ENCODE results near the gene BRD9.
"Not testable (repeated sequence)": the region's sequence is repeated elsewhere in the genome, so short reads cannot be mapped to it uniquely, and the experiment has no call there.

Gene BRD9

GRCh38 chr5:843371-843770 lies 49.2 kb downstream of the BRD9 start:
- H3K27ac ChIP-seq (ENCODE audit: insufficient read depth in 1 of 2, low read depth in 1 of 2, low read length in 2 of 2, poor library complexity in 1 of 2, severe bottlenecking in 2 of 2); H3K4me3 ChIP-seq (ENCODE audit: control insufficient read depth in 1 of 7, extremely low read depth in 1 of 7, insufficient read depth in 4 of 7, low read depth in 2 of 7, low read length in 6 of 7); DNase-seq; H3K4me1 ChIP-seq (ENCODE audit: control extremely low read depth in 1 of 4, control insufficient read depth in 4 of 4, insufficient read depth in 4 of 4, low read length in 3 of 4); H3K9me3 ChIP-seq (ENCODE audit: control extremely low read depth in 1 of 5, control insufficient read depth in 4 of 5, insufficient read depth in 2 of 5, low read depth in 1 of 5, low read length in 4 of 5); H3K36me3 ChIP-seq (ENCODE audit: control insufficient read depth in 4 of 4, insufficient read depth in 4 of 4, low read length in 3 of 4); H3K27me3 ChIP-seq (replicated peaks in 2 of 5; ENCODE audit: control insufficient read depth in 4 of 5, insufficient read depth in 5 of 5, low read length in 4 of 5); POLR2A ChIA-PET; CTCF ChIA-PET: not testable (repeated sequence)
- no CpG with 5 or more reads among the region's 26 CpGs for WGBS (ENCODE audit: insufficient coverage)

- DNase-seq; H3K9me3 ChIP-seq (ENCODE audit: control extremely low read depth in 1 of 5, control insufficient read depth in 4 of 5, insufficient read depth in 2 of 5, low read depth in 1 of 5, low read length in 4 of 5): not testable (repeated sequence)
- 90% methylated on average over 2 of the region's 32 CpGs for WGBS (ENCODE audit: insufficient coverage)
Observed at GRCh38 chr5:842402-843221, 50.0 kb downstream of the BRD9 start.

GRCh38 chr5:841531-842401 lies 50.8 kb downstream of the BRD9 start:
- H3K27ac ChIP-seq (ENCODE audit: insufficient read depth in 1 of 2, low read depth in 1 of 2, low read length in 2 of 2, poor library complexity in 1 of 2, severe bottlenecking in 2 of 2); H3K9me3 ChIP-seq (ENCODE audit: control extremely low read depth in 1 of 5, control insufficient read depth in 4 of 5, insufficient read depth in 2 of 5, low read depth in 1 of 5, low read length in 4 of 5); POLR2A ChIA-PET; H3K4me1 ChIP-seq (ENCODE audit: control extremely low read depth in 1 of 4, control insufficient read depth in 4 of 4, insufficient read depth in 4 of 4, low read length in 3 of 4); H3K27me3 ChIP-seq (replicated peaks in 2 of 5; ENCODE audit: control insufficient read depth in 4 of 5, insufficient read depth in 5 of 5, low read length in 4 of 5); H3K4me3 ChIP-seq (ENCODE audit: control insufficient read depth in 1 of 7, extremely low read depth in 1 of 7, insufficient read depth in 4 of 7, low read depth in 2 of 7, low read length in 6 of 7); CTCF ChIA-PET; H3K36me3 ChIP-seq (ENCODE audit: control insufficient read depth in 4 of 4, insufficient read depth in 4 of 4, low read length in 3 of 4): not testable (repeated sequence)
- DNase-seq: peak; percentile 4 to 17 (median 7)
- WGBS (ENCODE audit: insufficient coverage): 71% methylated on average over 9 of the region's 15 CpGs

More at GRCh38 chr5:842402-843221, 50.0 kb downstream of the BRD9 start:
- CTCF ChIA-PET; H3K27me3 ChIP-seq (replicated peaks in 2 of 5; ENCODE audit: control insufficient read depth in 4 of 5, insufficient read depth in 5 of 5, low read length in 4 of 5); H3K4me1 ChIP-seq (ENCODE audit: control extremely low read depth in 1 of 4, control insufficient read depth in 4 of 4, insufficient read depth in 4 of 4, low read length in 3 of 4); H3K36me3 ChIP-seq (ENCODE audit: control insufficient read depth in 4 of 4, insufficient read depth in 4 of 4, low read length in 3 of 4); POLR2A ChIA-PET; H3K27ac ChIP-seq (ENCODE audit: insufficient read depth in 1 of 2, low read depth in 1 of 2, low read length in 2 of 2, poor library complexity in 1 of 2, severe bottlenecking in 2 of 2); H3K4me3 ChIP-seq (ENCODE audit: control insufficient read depth in 1 of 7, extremely low read depth in 1 of 7, insufficient read depth in 4 of 7, low read depth in 2 of 7, low read length in 6 of 7): not testable (repeated sequence)

- POLR2A ChIA-PET; H3K27ac ChIP-seq (ENCODE audit: insufficient read depth in 1 of 2, low read depth in 1 of 2, low read length in 2 of 2, poor library complexity in 1 of 2, severe bottlenecking in 2 of 2); CTCF ChIA-PET; H3K9me3 ChIP-seq (ENCODE audit: control extremely low read depth in 1 of 5, control insufficient read depth in 4 of 5, insufficient read depth in 2 of 5, low read depth in 1 of 5, low read length in 4 of 5); H3K36me3 ChIP-seq (ENCODE audit: control insufficient read depth in 4 of 4, insufficient read depth in 4 of 4, low read length in 3 of 4); H3K4me3 ChIP-seq (ENCODE audit: control insufficient read depth in 1 of 7, extremely low read depth in 1 of 7, insufficient read depth in 4 of 7, low read depth in 2 of 7, low read length in 6 of 7); H3K27me3 ChIP-seq (replicated peaks in 2 of 5; ENCODE audit: control insufficient read depth in 4 of 5, insufficient read depth in 5 of 5, low read length in 4 of 5); DNase-seq: not testable (repeated sequence)
- 90% methylated on average over 2 of the region's 10 CpGs for WGBS (ENCODE audit: insufficient coverage)
- peaks cover 0 to 13% (median 3%) of the 10 kb centered on the region in 4 experiments for H3K4me1 ChIP-seq (ENCODE audit: control extremely low read depth in 1 of 4, control insufficient read depth in 4 of 4, insufficient read depth in 4 of 4, low read length in 3 of 4)
Observed at GRCh38 chr5:840974-841435, 51.6 kb downstream of the BRD9 start.

- H3K9me3 ChIP-seq (ENCODE audit: control extremely low read depth in 1 of 5, control insufficient read depth in 4 of 5, insufficient read depth in 2 of 5, low read depth in 1 of 5, low read length in 4 of 5); POLR2A ChIA-PET; CTCF ChIA-PET; H3K36me3 ChIP-seq (ENCODE audit: control insufficient read depth in 4 of 4, insufficient read depth in 4 of 4, low read length in 3 of 4); DNase-seq; H3K4me3 ChIP-seq (ENCODE audit: control insufficient read depth in 1 of 7, extremely low read depth in 1 of 7, insufficient read depth in 4 of 7, low read depth in 2 of 7, low read length in 6 of 7); H3K27me3 ChIP-seq (replicated peaks in 2 of 5; ENCODE audit: control insufficient read depth in 4 of 5, insufficient read depth in 5 of 5, low read length in 4 of 5); H3K27ac ChIP-seq (ENCODE audit: insufficient read depth in 1 of 2, low read depth in 1 of 2, low read length in 2 of 2, poor library complexity in 1 of 2, severe bottlenecking in 2 of 2): not testable (repeated sequence)
- 93% methylated on average over 18 of the region's 21 CpGs for WGBS (ENCODE audit: insufficient coverage)
- peaks cover 0 to 16% (median 3%) of the 10 kb centered on the region in 4 experiments for H3K4me1 ChIP-seq (ENCODE audit: control extremely low read depth in 1 of 4, control insufficient read depth in 4 of 4, insufficient read depth in 4 of 4, low read length in 3 of 4)
Observed at GRCh38 chr5:840118-840973, 52.3 kb downstream of the BRD9 start.

GRCh38 chr5:838431-838851 lies 54.2 kb downstream of the BRD9 start:
- H3K4me3 ChIP-seq (ENCODE audit: control insufficient read depth in 1 of 7, extremely low read depth in 1 of 7, insufficient read depth in 4 of 7, low read depth in 2 of 7, low read length in 6 of 7); H3K36me3 ChIP-seq (ENCODE audit: control insufficient read depth in 4 of 4, insufficient read depth in 4 of 4, low read length in 3 of 4); H3K9me3 ChIP-seq (ENCODE audit: control extremely low read depth in 1 of 5, control insufficient read depth in 4 of 5, insufficient read depth in 2 of 5, low read depth in 1 of 5, low read length in 4 of 5); POLR2A ChIA-PET; H3K27ac ChIP-seq (ENCODE audit: insufficient read depth in 1 of 2, low read depth in 1 of 2, low read length in 2 of 2, poor library complexity in 1 of 2, severe bottlenecking in 2 of 2); H3K27me3 ChIP-seq (replicated peaks in 2 of 5; ENCODE audit: control insufficient read depth in 4 of 5, insufficient read depth in 5 of 5, low read length in 4 of 5); DNase-seq; CTCF ChIA-PET: not testable (repeated sequence)
- peaks cover 0 to 16% (median 3%) of the 10 kb centered on the region in 4 experiments for H3K4me1 ChIP-seq (ENCODE audit: control extremely low read depth in 1 of 4, control insufficient read depth in 4 of 4, insufficient read depth in 4 of 4, low read length in 3 of 4)
- 90% methylated on average over 7 of the region's 10 CpGs for WGBS (ENCODE audit: insufficient coverage)
